Pancreas (tissue), 10 donors: ENCODE data around the gene ATP6V0E1. TPM values are rescaled to one million over a fixed set of nuclear protein-coding genes. Genes with fewer than 3 reads are reported as not detected.

Source experiments
- ATAC-seq, 4 donors: fragments of 200-7000 bp; cut with Tn5 transposase; one replicate each; pipeline versions ENCODE4 v1.8.0 to v1.9.1; 2020; ENCODE audit warnings: mild to moderate bottlenecking in 4 of 4, moderate library complexity in 4 of 4
- DNase-seq, 6 donors: peaks; one replicate each; pipeline ENCODE4 v3.0.0-alpha.2; 2020
- FAIRE-seq: peaks from 2 replicates; lab custom pipeline; 2012; peaks lifted over from hg19 to GRCh38; lab: Jason Lieb, UNC
- H3K27ac ChIP-seq, 4 donors: fragments of 200-600 bp; sonication (generic); 1 replicate in 3 of 4; 2 replicates in 1 of 4; pipeline versions ENCODE4 v1.5.0 to v1.8.0; 2020
- H3K27me3 ChIP-seq, 4 donors: fragments of 200-600 bp; one replicate each; pipeline ENCODE4 v1.8.0; 2021
- H3K36me3 ChIP-seq, 3 donors: fragments of 200-600 bp; sonication (generic) in 1 of 3; one replicate each; pipeline versions ENCODE4 v1.5.0 to v1.8.0; 2020 to 2021
- H3K4me1 ChIP-seq, 3 donors: fragments of 200-600 bp; one replicate each; pipeline ENCODE4 v1.8.0; 2021
- H3K4me3 ChIP-seq, 4 donors: fragments of 200-600 bp; sonication (generic) in 2 of 4; one replicate each; pipeline versions ENCODE4 v1.5.0 to v1.8.0; 2020 to 2021
- H3K9me3 ChIP-seq, 4 donors: fragments of 200-600 bp; one replicate each; pipeline ENCODE4 v1.8.0; 2021
- WGBS, 2 donors: extraction: QIAGEN DNeasy Blood & Tissue Kit; methylation state at CpG; one replicate each; pipeline ENCODE4 v1.1.7; 2013; 5-methylcytosine and 5-hydroxymethylcytosine counted together
- intact Hi-C, 3 donors: fragments of 100-400 bp; cut with DNase I; formaldehyde crosslinking; loops; one replicate each; pipeline versions ENCODE4 v1.11.1 to v1.14.2; 2022
- polyA plus RNA-seq, 2 donors: library from polyadenylated mRNA; stranded (reverse); fragments of 200-250 nt; gene quantifications; one replicate each; pipeline ENCODE4 v1.2.3, GENCODE V29; 2013
- total RNA-seq, 6 donors: library from RNA; stranded (reverse); fragmentation: NEBNext Ultra II Directional in 4 of 6; extraction: Animal tissue kit (Norgen Biotek cat#: 25700) in 4 of 6; gene quantifications; one replicate each; pipeline versions ENCODE4 v1.2.1 to v1.2.4, GENCODE V29; 2021 to 2023
- TF ChIP-seq, protein P1 (sequence below), 4 donors: fragments of 200-600 bp; sonication (generic) in 3 of 4; IDR thresholded peaks; one replicate each; pipeline versions ENCODE4 v1.5.0 to v1.8.0; 2021; ENCODE audit warnings: antibody characterized with exemption in 4 of 4
- donor health status: healthy with polysubstance abuse.
- donor health status: DM: no; HTN: no; CAD: no; lungs with moderate emphysema.
- donor health status: DM: no; HTN: no; CAD: no.
- donor health status: control.
- donor health status: control.
- donor health status: Bipolar disorder and iron deficiency.
- donor health status: DM: yes; HTN: yes; CAD: no.
- donor health status: DM: no; HTN: no; CAD: no.
- donor health status: DM: no; HTN: no; CAD: no.
- donor health status: DM: yes; HTN: yes; CAD: no.

Gene ATP6V0E1
- total and polyA plus RNA-seq, 8 donors = 60.3 to 162 (median 89.7) TPM

DNA sequence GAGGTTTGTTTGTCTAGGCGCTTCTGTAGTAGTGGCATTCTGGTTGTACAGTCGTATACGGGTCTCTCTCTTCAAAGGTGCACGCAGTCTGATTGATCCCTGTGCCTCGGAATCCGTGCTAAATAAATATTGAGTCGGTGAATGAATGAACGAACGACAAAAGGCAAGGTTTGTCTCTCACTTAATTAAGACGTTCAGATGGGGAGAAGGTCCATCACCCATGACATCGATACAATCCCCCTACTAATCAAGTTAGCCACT is 72.1 kb downstream of the ATP6V0E1 start:
- FAIRE-seq (no peak), DNase-seq (no peak), ATAC-seq (no peak)
- TF ChIP-seq, protein P1, sequence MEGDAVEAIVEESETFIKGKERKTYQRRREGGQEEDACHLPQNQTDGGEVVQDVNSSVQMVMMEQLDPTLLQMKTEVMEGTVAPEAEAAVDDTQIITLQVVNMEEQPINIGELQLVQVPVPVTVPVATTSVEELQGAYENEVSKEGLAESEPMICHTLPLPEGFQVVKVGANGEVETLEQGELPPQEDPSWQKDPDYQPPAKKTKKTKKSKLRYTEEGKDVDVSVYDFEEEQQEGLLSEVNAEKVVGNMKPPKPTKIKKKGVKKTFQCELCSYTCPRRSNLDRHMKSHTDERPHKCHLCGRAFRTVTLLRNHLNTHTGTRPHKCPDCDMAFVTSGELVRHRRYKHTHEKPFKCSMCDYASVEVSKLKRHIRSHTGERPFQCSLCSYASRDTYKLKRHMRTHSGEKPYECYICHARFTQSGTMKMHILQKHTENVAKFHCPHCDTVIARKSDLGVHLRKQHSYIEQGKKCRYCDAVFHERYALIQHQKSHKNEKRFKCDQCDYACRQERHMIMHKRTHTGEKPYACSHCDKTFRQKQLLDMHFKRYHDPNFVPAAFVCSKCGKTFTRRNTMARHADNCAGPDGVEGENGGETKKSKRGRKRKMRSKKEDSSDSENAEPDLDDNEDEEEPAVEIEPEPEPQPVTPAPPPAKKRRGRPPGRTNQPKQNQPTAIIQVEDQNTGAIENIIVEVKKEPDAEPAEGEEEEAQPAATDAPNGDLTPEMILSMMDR (IDR thresholded peaks at IDR 0.05) = no peak
- H3K4me1 ChIP-seq = peaks cover 0 to 13% (median 6%) of the 10 kb centered on the region in 3 donors
- 0% methylated on average over 11 of the region's 11 CpGs for WGBS, 2 donors
- no peaks in the 10 kb centered on the region for H3K36me3 ChIP-seq
- H3K27me3 ChIP-seq = no peaks in the 10 kb centered on the region
- no peaks in the 10 kb centered on the region for H3K9me3 ChIP-seq
- intact Hi-C loops = no loop called here
- peak overlapping the region; percentile 95 to 100 (median 99) for H3K4me3 ChIP-seq
- peak overlapping the region in 2 of 4 donors; percentile 99 to 100 for H3K27ac ChIP-seq

DNA sequence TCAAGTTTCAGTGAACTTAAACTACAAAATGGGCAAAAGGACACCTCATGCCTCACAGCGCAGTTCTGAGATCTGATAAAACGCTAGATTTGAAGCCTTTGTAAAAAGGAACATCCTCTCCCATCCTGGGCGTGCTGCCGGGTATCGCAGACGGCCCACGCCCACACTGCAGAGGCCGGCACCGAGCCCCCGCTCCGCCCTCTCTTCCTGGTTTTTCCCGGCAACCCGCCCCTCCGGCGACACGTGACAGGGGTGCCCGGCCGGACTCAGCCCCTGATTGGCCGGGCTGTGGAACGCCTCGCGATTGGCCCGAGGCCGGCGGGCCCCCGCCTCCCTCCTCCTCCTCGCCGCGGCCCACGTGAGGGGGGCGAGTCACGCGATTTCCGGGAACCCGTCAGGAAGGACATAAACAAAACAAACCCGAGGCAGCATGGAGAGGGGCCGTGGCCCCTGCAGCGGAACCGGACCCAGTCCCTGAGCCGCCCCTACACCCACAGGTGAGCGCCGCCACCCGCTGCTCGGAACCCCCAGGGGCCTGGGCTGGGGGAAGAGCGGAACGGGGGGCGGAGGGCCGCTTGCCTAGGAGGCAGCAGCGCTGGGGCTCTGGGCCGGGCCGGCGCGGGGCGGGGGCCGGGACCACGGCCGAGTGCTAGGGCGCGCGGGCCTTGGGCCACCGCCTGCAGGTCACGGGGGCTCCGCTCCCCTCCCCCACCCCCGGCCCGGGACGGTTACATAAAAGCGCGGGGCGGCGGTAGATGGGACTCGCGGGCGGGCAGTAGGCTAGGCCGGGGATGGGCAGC is 72.6 kb downstream of the ATP6V0E1 start, which contains the start of gene CREBRF:
TSS of gene CREBRF (plus strand) at position 370 of the 800 bp plus-strand sequence. CDS start 24,424 bp downstream, outside the sequence.
- peak within 1 kb of the TSS; percentile 91 to 100 (median 98) for H3K27ac ChIP-seq
- FAIRE-seq = peak; percentile 39
- H3K4me3 ChIP-seq = peak within 1 kb of the TSS; percentile 95 to 100 (median 99)
- TF ChIP-seq, protein P1 (IDR thresholded peaks at IDR 0.05) = no peak
- peak; percentile 80 to 90 (median 88) for ATAC-seq
- H3K4me1 ChIP-seq = peaks cover 0 to 13% (median 6%) of the 10 kb centered on the region in 3 donors
- 0 to 1% methylated on average over 56 to 74 of the region's 74 CpGs for WGBS, 2 donors
- no peaks in the 10 kb centered on the region for H3K27me3 ChIP-seq
- intact Hi-C loops = no loop called here
- peak; percentile 97 to 98 (median 97) for DNase-seq
- H3K9me3 ChIP-seq = no peaks in the 10 kb centered on the region
- no peaks in the 10 kb centered on the region for H3K36me3 ChIP-seq

DNA sequence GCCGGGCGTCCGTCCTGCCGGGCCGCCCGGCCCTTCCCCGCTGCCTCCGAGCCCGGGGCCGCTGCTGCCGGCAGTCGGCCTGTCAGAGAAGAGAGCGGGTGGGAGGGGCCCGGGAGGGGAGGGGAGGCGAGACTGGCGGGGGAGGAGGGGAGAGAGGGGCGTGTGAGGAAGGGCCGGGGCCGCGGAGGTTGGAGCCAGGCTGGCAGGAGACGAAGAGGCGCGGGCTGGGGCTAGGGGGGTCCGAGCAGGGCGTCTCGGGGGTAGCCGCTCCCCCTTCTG is 73.2 kb downstream of the ATP6V0E1 start:
- FAIRE-seq (no peak), DNase-seq (peak in 2 of 6 donors; percentile 88 to 90), ATAC-seq (peak; percentile 68 to 79 (median 77))
- 0 to 1% methylated on average over 18 to 27 of the region's 27 CpGs for WGBS, 2 donors
- no peaks in the 10 kb centered on the region for H3K36me3 ChIP-seq
- no peaks in the 10 kb centered on the region for H3K27me3 ChIP-seq
- peak overlapping the region; percentile 91 to 100 (median 98) for H3K27ac ChIP-seq
- peaks cover 0 to 13% (median 6%) of the 10 kb centered on the region in 3 donors for H3K4me1 ChIP-seq
- intact Hi-C loops = no loop called here
- H3K9me3 ChIP-seq = no peaks in the 10 kb centered on the region
- peak overlapping the region; percentile 95 to 100 (median 99) for H3K4me3 ChIP-seq
- TF ChIP-seq, protein P1 (IDR thresholded peaks at IDR 0.05) = no peak

DNA sequence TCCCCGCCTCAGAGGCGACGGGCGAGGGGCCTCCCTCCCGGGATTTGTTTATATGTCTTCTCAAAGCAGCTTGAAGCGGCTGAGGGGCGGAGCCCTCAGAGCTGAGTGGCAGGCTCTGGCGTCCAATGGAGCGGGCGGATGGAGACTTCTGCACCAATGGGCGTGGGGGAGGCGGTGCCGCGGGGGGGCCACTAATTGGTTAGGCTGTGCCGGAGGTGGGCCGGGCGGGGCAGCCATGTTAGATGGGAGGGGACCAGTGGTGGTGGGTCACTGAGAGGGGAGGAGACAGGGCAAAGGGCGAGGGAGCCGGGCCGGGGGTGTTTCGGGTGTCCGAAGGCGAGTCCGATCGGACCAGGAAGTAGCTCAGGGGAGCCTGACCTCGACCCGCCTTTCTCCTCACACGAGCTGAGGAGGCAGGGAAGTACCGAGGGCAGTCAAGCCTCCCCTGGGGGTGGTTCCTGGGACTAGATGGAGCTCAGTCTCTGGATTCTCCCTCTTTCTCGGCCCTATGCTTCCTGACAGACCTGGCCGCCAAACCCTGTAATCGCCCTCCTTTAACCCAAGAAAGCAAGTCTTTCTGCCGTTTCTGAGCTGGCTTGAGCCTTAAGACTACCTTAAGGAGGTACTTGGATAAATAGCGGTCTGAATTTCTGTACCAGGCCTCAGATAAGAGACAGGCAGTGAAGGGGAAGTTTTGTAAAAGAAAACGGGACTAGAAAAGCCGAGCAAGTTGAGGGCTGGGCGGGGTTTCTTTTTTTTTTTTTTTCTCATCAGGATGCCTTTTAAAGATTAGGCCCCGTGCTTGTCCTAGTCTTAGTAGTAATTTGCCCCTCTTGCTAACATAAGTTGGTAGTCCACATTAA is 73.7 kb downstream of the ATP6V0E1 start:
- peak overlapping the region; percentile 95 to 100 (median 99) for H3K4me3 ChIP-seq
- 0% methylated on average over 32 to 38 of the region's 38 CpGs for WGBS, 2 donors
- FAIRE-seq = no peak
- H3K27me3 ChIP-seq = no peaks in the 10 kb centered on the region
- intact Hi-C loops = no loop called here
- TF ChIP-seq, protein P1 (IDR thresholded peaks at IDR 0.05) = no peak
- H3K4me1 ChIP-seq = peaks cover 0 to 13% (median 6%) of the 10 kb centered on the region in 3 donors
- H3K9me3 ChIP-seq = no peaks in the 10 kb centered on the region
- peak overlapping the region; percentile 91 to 100 (median 98) for H3K27ac ChIP-seq
- no peaks in the 10 kb centered on the region for H3K36me3 ChIP-seq
- ATAC-seq = peak; percentile 92 to 96 (median 92)
- DNase-seq = peak; percentile 98 to 99 (median 98)
